ENCODE data around the gene OCIAD1.

Gene OCIAD1

DNA sequence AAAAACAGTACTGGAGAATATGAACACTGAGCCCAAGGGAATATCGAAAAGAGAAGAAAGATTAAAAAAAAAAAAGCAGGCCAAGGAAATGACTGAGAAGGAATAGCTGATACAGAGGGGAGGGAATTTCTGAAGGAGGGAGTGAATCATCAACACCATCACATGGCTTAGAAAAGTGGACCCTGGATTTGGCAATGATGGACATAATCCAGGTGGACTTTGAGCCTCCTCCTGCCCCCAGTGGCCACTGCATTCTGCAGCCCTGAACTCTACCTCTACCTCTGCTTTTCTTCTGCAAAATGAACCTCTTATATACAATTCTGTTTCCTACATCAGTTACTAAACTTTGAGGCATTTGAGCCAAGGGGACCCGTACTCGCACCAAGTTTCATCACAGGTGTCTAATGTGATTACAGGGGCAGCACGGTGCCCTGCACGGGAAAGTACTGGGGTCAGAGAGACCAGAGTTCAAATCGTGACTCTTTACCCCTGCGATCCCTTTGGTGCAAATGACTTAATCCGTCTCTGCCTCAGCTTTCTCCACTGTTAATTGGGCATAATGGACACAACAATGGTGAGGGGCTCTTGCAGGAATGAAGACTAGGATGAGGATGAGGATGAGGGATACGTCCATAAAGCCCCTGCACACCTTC, 74.6 kb downstream of the OCIAD1 start:
- Histone ChIP-seq H3K4me3 (ENCODE audit: low read length) (peak overlapping the region; percentile 77; the same call in 1 of the 2 replicates), H3K27me3 (ENCODE audit: control insufficient read depth, insufficient read depth, low read length) (no peaks in the 10 kb centered on the region), H3K4me1 (ENCODE audit: control insufficient read depth, insufficient read depth, low read length) (peaks cover 5% of the 10 kb centered on the region), H3K9me3 (ENCODE audit: control insufficient read depth, insufficient read depth, low read length) (no peaks in the 10 kb centered on the region), H3K27ac (ENCODE audit: low read length) (no peak overlapping the region), H3K36me3 (ENCODE audit: control insufficient read depth, insufficient read depth, low read length) (no peaks in the 10 kb centered on the region)
- no CpG with 5 or more reads among the region's 9 CpGs for WGBS (ENCODE audit: insufficient coverage, insufficient read length)
- DNase-seq (ENCODE audit: low read depth, low spot score): no peak

DNA sequence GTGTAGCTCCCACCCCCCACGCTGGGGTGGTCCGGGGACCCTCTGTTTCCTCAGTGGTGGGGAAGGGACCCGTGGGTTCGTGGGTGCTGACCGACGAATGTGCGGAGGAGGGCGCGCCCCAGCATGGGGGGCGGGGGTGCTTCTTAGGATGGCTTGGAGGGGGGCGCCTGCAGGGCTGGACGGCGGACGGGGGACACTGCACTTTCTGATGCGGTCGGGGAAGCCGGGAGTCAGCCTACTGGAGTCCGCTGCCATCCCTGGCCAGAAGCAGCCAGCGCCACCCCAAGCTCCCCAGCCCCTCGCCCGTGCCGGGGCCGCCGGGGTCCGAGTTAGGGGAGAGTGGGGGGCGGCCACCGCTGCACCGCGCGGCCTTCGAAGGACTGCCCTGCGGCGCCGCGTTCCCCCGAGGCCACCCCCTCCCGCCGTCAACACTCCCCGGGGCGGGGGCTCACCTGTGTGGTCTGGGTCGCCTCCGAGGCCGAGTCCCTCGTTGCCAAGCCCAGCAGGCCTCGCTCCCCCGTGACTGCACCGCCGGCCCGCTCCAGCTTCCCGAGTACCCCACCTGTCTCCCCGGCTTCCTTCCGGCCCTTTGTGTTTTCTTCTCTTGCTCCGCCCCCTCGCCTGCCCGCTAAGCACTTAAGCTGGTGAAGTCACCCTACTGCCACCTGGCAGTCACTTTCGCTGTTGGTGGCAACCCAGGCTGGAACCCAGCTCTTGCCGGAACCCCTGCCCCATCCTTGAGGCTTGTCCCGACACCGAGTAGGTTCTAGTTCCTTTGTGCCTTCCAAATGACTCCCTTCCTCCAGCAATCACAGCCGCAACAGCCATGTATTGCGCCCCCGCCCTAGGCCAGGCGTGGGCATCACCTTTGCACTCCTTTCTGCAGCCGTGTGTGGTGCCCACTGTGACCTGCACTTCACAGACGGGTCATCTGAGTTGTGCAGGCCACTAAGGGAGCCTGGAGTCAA, 75.6 kb downstream of the OCIAD1 start, which contains the start of gene OCIAD2:
Gene OCIAD2 (minus strand): TSS at position 569 of the 968 bp plus-strand sequence. CDS start 2,225 bp downstream, outside the sequence.
- no CpG with 5 or more reads among the region's 65 CpGs for WGBS (ENCODE audit: insufficient coverage, insufficient read length)
- Histone ChIP-seq H3K36me3 (ENCODE audit: control insufficient read depth, insufficient read depth, low read length) (no peaks in the 10 kb centered on the region), H3K9me3 (ENCODE audit: control insufficient read depth, insufficient read depth, low read length) (no peaks in the 10 kb centered on the region), H3K27ac (ENCODE audit: low read length) (no peak within 1 kb of the TSS), H3K4me3 (ENCODE audit: low read length) (peak within 1 kb of the TSS; percentile 77), H3K27me3 (ENCODE audit: control insufficient read depth, insufficient read depth, low read length) (no peaks in the 10 kb centered on the region), H3K4me1 (ENCODE audit: control insufficient read depth, insufficient read depth, low read length) (peaks cover 5% of the 10 kb centered on the region)
- peak; percentile 57 for DNase-seq (ENCODE audit: low read depth, low spot score)

DNA sequence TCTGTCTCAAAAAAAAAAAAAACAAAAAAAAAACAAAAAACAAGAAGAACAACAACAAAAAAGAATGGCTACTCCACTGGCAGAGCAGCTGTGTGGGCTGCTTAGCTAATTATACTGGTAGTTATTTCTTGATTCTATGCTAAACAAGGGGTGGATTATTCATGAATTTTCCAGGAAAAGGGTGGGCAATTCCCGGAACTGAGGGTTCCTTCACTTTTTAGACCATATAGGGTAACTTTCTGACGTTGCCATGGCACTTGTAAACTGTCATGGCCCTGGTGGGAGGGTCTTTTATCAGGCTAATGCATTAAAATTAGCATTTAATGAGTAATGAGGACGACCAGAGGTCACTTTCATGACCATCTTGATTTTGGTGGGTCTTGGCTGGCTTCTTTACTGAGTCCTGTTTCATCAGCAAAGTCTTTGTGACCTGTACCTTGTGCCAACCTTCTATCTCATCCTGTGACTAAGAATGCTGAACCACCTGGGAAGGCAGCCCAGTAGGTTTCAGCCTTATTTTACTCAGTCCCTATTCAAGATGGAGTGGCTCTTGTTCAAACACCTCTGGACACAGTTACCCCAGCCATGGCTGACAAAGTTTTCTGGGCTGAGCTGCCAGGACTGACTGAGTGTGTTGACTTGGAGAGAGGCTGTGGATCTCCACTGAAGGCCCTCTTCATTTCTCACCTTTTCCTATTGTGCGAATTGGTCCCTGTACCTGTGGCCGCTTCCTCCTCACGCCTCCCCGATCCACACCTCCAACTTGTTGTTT, 77.0 kb downstream of the OCIAD1 start:
- H3K36me3 ChIP-seq (ENCODE audit: control insufficient read depth, insufficient read depth, low read length): no peaks in the 10 kb centered on the region
- H3K9me3 ChIP-seq (ENCODE audit: control insufficient read depth, insufficient read depth, low read length): no peaks in the 10 kb centered on the region
- DNase-seq (ENCODE audit: low read depth, low spot score): no peak
- peaks cover 5% of the 10 kb centered on the region for H3K4me1 ChIP-seq (ENCODE audit: control insufficient read depth, insufficient read depth, low read length)
- H3K27ac ChIP-seq (ENCODE audit: low read length): no peak overlapping the region
- H3K27me3 ChIP-seq (ENCODE audit: control insufficient read depth, insufficient read depth, low read length): no peaks in the 10 kb centered on the region
- H3K4me3 ChIP-seq (ENCODE audit: low read length): no peak overlapping the region
- no CpG with 5 or more reads among the region's 7 CpGs for WGBS (ENCODE audit: insufficient coverage, insufficient read length)

DNA sequence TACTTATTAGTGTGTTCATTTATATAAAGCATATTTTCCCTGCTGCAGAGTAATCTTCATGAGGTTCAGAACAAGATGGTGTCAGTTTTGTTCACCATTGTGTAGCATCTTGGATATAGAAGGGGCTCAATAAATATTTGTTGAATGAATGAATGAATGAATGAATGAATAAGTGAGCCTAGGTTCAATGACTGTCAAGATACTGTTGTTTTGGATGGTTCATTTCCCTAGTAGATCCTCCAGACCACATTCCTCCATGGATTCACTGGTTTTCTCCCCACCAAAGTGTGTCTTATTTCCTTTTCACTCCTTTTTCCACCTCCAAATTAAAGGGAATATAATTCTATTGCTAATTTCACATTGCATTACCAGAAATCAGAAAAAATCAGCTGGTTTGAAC, 77.8 kb downstream of the OCIAD1 start:
- Histone ChIP-seq H3K27ac (ENCODE audit: low read length) (no peak overlapping the region), H3K4me3 (ENCODE audit: low read length) (no peak overlapping the region), H3K4me1 (ENCODE audit: control insufficient read depth, insufficient read depth, low read length) (peaks cover 5% of the 10 kb centered on the region), H3K27me3 (ENCODE audit: control insufficient read depth, insufficient read depth, low read length) (no peaks in the 10 kb centered on the region), H3K9me3 (ENCODE audit: control insufficient read depth, insufficient read depth, low read length) (no peaks in the 10 kb centered on the region), H3K36me3 (ENCODE audit: control insufficient read depth, insufficient read depth, low read length) (no peaks in the 10 kb centered on the region)
- no peak for DNase-seq (ENCODE audit: low read depth, low spot score)

DNA sequence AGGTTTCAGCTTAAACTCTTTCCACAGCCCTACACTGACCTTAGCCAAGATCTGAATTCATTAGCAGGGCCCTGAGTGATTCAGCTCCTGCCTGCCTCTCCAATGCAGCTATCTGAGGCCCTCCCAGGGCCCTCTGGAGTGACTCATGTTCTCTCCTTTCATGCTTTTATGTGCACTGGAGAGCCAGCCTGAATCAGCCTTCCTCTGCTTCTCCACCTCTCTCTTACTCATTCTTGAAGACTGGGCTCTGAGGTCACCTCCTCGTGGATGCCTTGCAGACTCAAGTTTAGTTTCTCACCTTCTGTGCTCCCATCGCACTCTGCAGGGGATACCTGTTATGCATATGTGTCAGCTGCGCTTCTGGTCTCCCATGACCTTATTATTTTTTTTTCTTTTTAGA, 78.8 kb downstream of the OCIAD1 start:
- Histone ChIP-seq H3K36me3 (ENCODE audit: control insufficient read depth, insufficient read depth, low read length) (no peaks in the 10 kb centered on the region), H3K4me1 (ENCODE audit: control insufficient read depth, insufficient read depth, low read length) (peaks cover 5% of the 10 kb centered on the region), H3K27me3 (ENCODE audit: control insufficient read depth, insufficient read depth, low read length) (no peaks in the 10 kb centered on the region), H3K27ac (ENCODE audit: low read length) (no peak overlapping the region), H3K9me3 (ENCODE audit: control insufficient read depth, insufficient read depth, low read length) (no peaks in the 10 kb centered on the region), H3K4me3 (ENCODE audit: low read length) (no peak overlapping the region)
- no CpG with 5 or more reads among the region's 3 CpGs for WGBS (ENCODE audit: insufficient coverage, insufficient read length)
- no peak for DNase-seq (ENCODE audit: low read depth, low spot score)

DNA sequence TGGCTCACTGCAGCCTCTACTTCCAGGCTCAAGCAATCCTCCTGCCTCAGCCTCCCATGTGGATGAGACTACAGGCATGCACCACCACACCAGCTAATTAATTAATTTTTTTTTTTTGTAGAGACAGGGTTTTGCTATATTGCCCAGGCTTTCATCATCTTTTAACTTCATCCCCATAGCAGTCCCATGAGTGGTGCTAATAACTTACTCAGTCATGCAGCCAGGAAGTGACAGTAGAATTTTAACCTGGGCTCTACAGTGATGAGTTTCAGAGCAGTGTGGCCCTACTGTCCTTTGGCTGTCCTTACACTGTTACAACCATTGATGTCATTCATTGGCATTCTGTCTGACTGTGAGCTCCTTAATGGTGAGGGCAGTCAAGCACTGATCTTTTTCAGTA, 79.6 kb downstream of the OCIAD1 start:
- no peak for DNase-seq (ENCODE audit: low read depth, low spot score)
- Histone ChIP-seq H3K27me3 (ENCODE audit: control insufficient read depth, insufficient read depth, low read length) (no peaks in the 10 kb centered on the region), H3K9me3 (ENCODE audit: control insufficient read depth, insufficient read depth, low read length) (no peaks in the 10 kb centered on the region), H3K27ac (ENCODE audit: low read length) (no peak overlapping the region), H3K36me3 (ENCODE audit: control insufficient read depth, insufficient read depth, low read length) (no peaks in the 10 kb centered on the region), H3K4me1 (ENCODE audit: control insufficient read depth, insufficient read depth, low read length) (peaks cover 5% of the 10 kb centered on the region), H3K4me3 (ENCODE audit: low read length) (no peak overlapping the region)
